ENCODE measurements around the gene MRPL36.
"Not testable (repeated sequence)": the region's sequence is repeated elsewhere in the genome, so short reads cannot be mapped to it uniquely, and the experiment has no call there.

Gene MRPL36

GRCh38 chr5:1789834-1790471 lies 9.7 kb downstream of the MRPL36 start:
- no peaks in the 10 kb centered on the region for H3K27me3 ChIP-seq (ENCODE audit: control insufficient read depth, insufficient read depth, low read length)
- H3K9me3 ChIP-seq (replicated peaks; ENCODE audit: low read length): no peaks in the 10 kb centered on the region
- H3K4me1 ChIP-seq (ENCODE audit: control insufficient read depth, insufficient read depth, low read length): peaks cover 61% of the 10 kb centered on the region
- peak overlapping the region; percentile 81 for H3K4me2 ChIP-seq (ENCODE audit: low read length)
- peak overlapping the region; percentile 80 for H3K9ac ChIP-seq (ENCODE audit: low read depth, low read length)
- peak overlapping the region; percentile 58 for H3K4me3 ChIP-seq (ENCODE audit: low read length)
- H3K36me3 ChIP-seq (ENCODE audit: insufficient read depth, low read length): no peaks in the 10 kb centered on the region

GRCh38 chr5:1789438-1789833 lies 10.2 kb downstream of the MRPL36 start:
- Histone ChIP-seq H3K4me1 (ENCODE audit: control insufficient read depth, insufficient read depth, low read length) (peaks cover 57% of the 10 kb centered on the region), H3K9ac (ENCODE audit: low read depth, low read length) (peak overlapping the region; percentile 80), H3K4me3 (ENCODE audit: low read length) (peak overlapping the region; percentile 58), H3K4me2 (ENCODE audit: low read length) (peak overlapping the region; percentile 81)
- not testable (repeated sequence) for H3K36me3 ChIP-seq (ENCODE audit: insufficient read depth, low read length); H3K9me3 ChIP-seq (replicated peaks; ENCODE audit: low read length); H3K27me3 ChIP-seq (ENCODE audit: control insufficient read depth, insufficient read depth, low read length)

GRCh38 chr5:1788828-1789227 lies 10.8 kb downstream of the MRPL36 start:
- Histone ChIP-seq H3K36me3 (ENCODE audit: insufficient read depth, low read length) (no peaks in the 10 kb centered on the region), H3K9ac (ENCODE audit: low read depth, low read length) (no peak overlapping the region), H3K4me1 (ENCODE audit: control insufficient read depth, insufficient read depth, low read length) (peaks cover 51% of the 10 kb centered on the region), H3K4me2 (ENCODE audit: low read length) (peak overlapping the region; percentile 81), H3K9me3 (replicated peaks; ENCODE audit: low read length) (no peaks in the 10 kb centered on the region), H3K27me3 (ENCODE audit: control insufficient read depth, insufficient read depth, low read length) (no peaks in the 10 kb centered on the region), H3K4me3 (ENCODE audit: low read length) (no peak overlapping the region)

GRCh38 chr5:1788200-1788599 lies 11.4 kb downstream of the MRPL36 start:
- Histone ChIP-seq H3K27me3 (ENCODE audit: control insufficient read depth, insufficient read depth, low read length) (no peaks in the 10 kb centered on the region), H3K36me3 (ENCODE audit: insufficient read depth, low read length) (no peaks in the 10 kb centered on the region), H3K4me1 (ENCODE audit: control insufficient read depth, insufficient read depth, low read length) (peaks cover 45% of the 10 kb centered on the region), H3K9me3 (replicated peaks; ENCODE audit: low read length) (no peaks in the 10 kb centered on the region), H3K9ac (ENCODE audit: low read depth, low read length) (no peak overlapping the region), H3K4me2 (ENCODE audit: low read length) (no peak overlapping the region), H3K4me3 (ENCODE audit: low read length) (no peak overlapping the region)

GRCh38 chr5:1787472-1788047 lies 12.1 kb downstream of the MRPL36 start:
- Histone ChIP-seq H3K4me2 (ENCODE audit: low read length) (no peak overlapping the region), H3K9me3 (replicated peaks; ENCODE audit: low read length) (no peaks in the 10 kb centered on the region), H3K36me3 (ENCODE audit: insufficient read depth, low read length) (no peaks in the 10 kb centered on the region), H3K9ac (ENCODE audit: low read depth, low read length) (no peak overlapping the region), H3K4me1 (ENCODE audit: control insufficient read depth, insufficient read depth, low read length) (peaks cover 39% of the 10 kb centered on the region), H3K27me3 (ENCODE audit: control insufficient read depth, insufficient read depth, low read length) (no peaks in the 10 kb centered on the region), H3K4me3 (ENCODE audit: low read length) (no peak overlapping the region)

- Histone ChIP-seq H3K4me1 (ENCODE audit: control insufficient read depth, insufficient read depth, low read length) (peaks cover 32% of the 10 kb centered on the region), H3K9ac (ENCODE audit: low read depth, low read length) (no peak overlapping the region), H3K4me2 (ENCODE audit: low read length) (no peak overlapping the region), H3K27me3 (ENCODE audit: control insufficient read depth, insufficient read depth, low read length) (no peaks in the 10 kb centered on the region), H3K36me3 (ENCODE audit: insufficient read depth, low read length) (no peaks in the 10 kb centered on the region), H3K4me3 (ENCODE audit: low read length) (no peak overlapping the region), H3K9me3 (replicated peaks; ENCODE audit: low read length) (no peaks in the 10 kb centered on the region)
These were observed 12.8 kb downstream of the MRPL36 start for GRCh38 chr5:1786621-1787471.

GRCh38 chr5:1785984-1786383 lies 13.7 kb downstream of the MRPL36 start:
- no peaks in the 10 kb centered on the region for H3K27me3 ChIP-seq (ENCODE audit: control insufficient read depth, insufficient read depth, low read length)
- no peak overlapping the region for H3K4me2 ChIP-seq (ENCODE audit: low read length)
- H3K36me3 ChIP-seq (ENCODE audit: insufficient read depth, low read length): no peaks in the 10 kb centered on the region
- H3K4me1 ChIP-seq (ENCODE audit: control insufficient read depth, insufficient read depth, low read length): peaks cover 25% of the 10 kb centered on the region
- no peaks in the 10 kb centered on the region for H3K9me3 ChIP-seq (replicated peaks; ENCODE audit: low read length)
- H3K9ac ChIP-seq (ENCODE audit: low read depth, low read length): no peak overlapping the region
- H3K4me3 ChIP-seq (ENCODE audit: low read length): no peak overlapping the region

- no peaks in the 10 kb centered on the region for H3K9me3 ChIP-seq (replicated peaks; ENCODE audit: low read length)
- H3K9ac ChIP-seq (ENCODE audit: low read depth, low read length): no peak overlapping the region
These were observed 14.6 kb downstream of the MRPL36 start for GRCh38 chr5:1785062-1785461.

GRCh38 chr5:1784197-1785050 lies 15.2 kb downstream of the MRPL36 start:
- no peak overlapping the region for H3K9ac ChIP-seq (ENCODE audit: low read depth, low read length)
- no peaks in the 10 kb centered on the region for H3K9me3 ChIP-seq (replicated peaks; ENCODE audit: low read length)
- no peak overlapping the region for H3K4me2 ChIP-seq (ENCODE audit: low read length)
- H3K27me3 ChIP-seq (ENCODE audit: control insufficient read depth, insufficient read depth, low read length): no peaks in the 10 kb centered on the region
- no peak overlapping the region for H3K4me3 ChIP-seq (ENCODE audit: low read length)
- no peaks in the 10 kb centered on the region for H3K36me3 ChIP-seq (ENCODE audit: insufficient read depth, low read length)
- H3K4me1 ChIP-seq (ENCODE audit: control insufficient read depth, insufficient read depth, low read length): peaks cover 9% of the 10 kb centered on the region

More at GRCh38 chr5:1785062-1785461, 14.6 kb downstream of the MRPL36 start:
- peaks cover 16% of the 10 kb centered on the region for H3K4me1 ChIP-seq (ENCODE audit: control insufficient read depth, insufficient read depth, low read length)
- no peaks in the 10 kb centered on the region for H3K36me3 ChIP-seq (ENCODE audit: insufficient read depth, low read length)
- no peak overlapping the region for H3K4me2 ChIP-seq (ENCODE audit: low read length)
- no peaks in the 10 kb centered on the region for H3K27me3 ChIP-seq (ENCODE audit: control insufficient read depth, insufficient read depth, low read length)
- no peak overlapping the region for H3K4me3 ChIP-seq (ENCODE audit: low read length)

GRCh38 chr5:1783216-1783554 lies 16.5 kb downstream of the MRPL36 start:
- H3K9ac ChIP-seq (ENCODE audit: low read depth, low read length): no peak overlapping the region
- no peaks in the 10 kb centered on the region for H3K4me1 ChIP-seq (ENCODE audit: control insufficient read depth, insufficient read depth, low read length)
- no peaks in the 10 kb centered on the region for H3K9me3 ChIP-seq (replicated peaks; ENCODE audit: low read length)
- no peak overlapping the region for H3K4me2 ChIP-seq (ENCODE audit: low read length)
- H3K4me3 ChIP-seq (ENCODE audit: low read length): no peak overlapping the region
- no peaks in the 10 kb centered on the region for H3K27me3 ChIP-seq (ENCODE audit: control insufficient read depth, insufficient read depth, low read length)
- H3K36me3 ChIP-seq (ENCODE audit: insufficient read depth, low read length): no peaks in the 10 kb centered on the region

Data from skeletal muscle satellite cell (primary cell).